K562 (cell line): ENCODE results near the gene ZNF689. TPM values are rescaled to one million over a fixed set of nuclear protein-coding genes. Genes with fewer than 3 reads are reported as not detected.

ENCODE experiments used
- CBX8 ChIP-seq: fragments of 200-600 bp; sonication (generic); IDR thresholded peaks from 2 replicates; pipeline ENCODE4 v1.6.1; 2012; ENCODE audit warnings: borderline replicate concordance, mixed run types, low read depth, mild to moderate bottlenecking, moderate library complexity, mixed read lengths, low read length, control low read depth, inconsistent platforms; ENCODE audit not compliant: poor library complexity, severe bottlenecking; ENCODE audit errors: extremely low read depth
- CEBPB ChIP-seq: fragments of 450-650 bp; IDR thresholded peaks from 2 replicates; pipeline ENCODE4 v1.6.1; 2016; ENCODE audit warnings: missing genetic modification characterization, missing compliant biosample characterization
- EZH2 ChIP-seq: IDR thresholded peaks from 2 replicates; pipeline ENCODE4 v1.6.1; 2012; ENCODE audit warnings: low read depth, mild to moderate bottlenecking, inconsistent platforms, low read length, borderline replicate concordance
- HNRNPUL1 ChIP-seq: fragments of 200-400 bp; formaldehyde crosslinking; IDR thresholded peaks from 2 replicates; pipeline ENCODE4 v1.6.1; 2017; ENCODE audit warnings: low read length
- IRF1 ChIP-seq: sonication (generic); formaldehyde crosslinking; IDR thresholded peaks from 2 replicates; pipeline ENCODE4 v1.8.0; 2022; ENCODE audit warnings: missing genetic modification reagents, mild to moderate bottlenecking, borderline replicate concordance
- KLF6 ChIP-seq: fragments of 250-450 bp; sonication (Bioruptor Pico); IDR thresholded peaks from 2 replicates; pipeline ENCODE4 v1.4.0; 2020; ENCODE audit warnings: mild to moderate bottlenecking, moderate library complexity, borderline replicate concordance
- LEF1 ChIP-seq: fragments of 450-650 bp; IDR thresholded peaks from 2 replicates; pipeline ENCODE4 v1.6.1; 2016; ENCODE audit warnings: mild to moderate bottlenecking
- MECOM ChIP-seq: fragments of 250-450 bp; sonication (Bioruptor Pico); IDR thresholded peaks from 2 replicates; pipeline ENCODE4 v1.8.0; 2022; ENCODE audit warnings: inconsistent platforms
- PTTG1 ChIP-seq: fragments of 450-650 bp; IDR thresholded peaks from 2 replicates; pipeline ENCODE4 v1.6.1; 2016; ENCODE audit warnings: low read depth, mild to moderate bottlenecking, missing genetic modification characterization, missing compliant biosample characterization
- SETDB1 ChIP-seq: IDR thresholded peaks from one replicate; pipeline ENCODE4 v1.6.1; 2012; ENCODE audit warnings: low read length, control low read depth, inconsistent platforms
- TAF7 ChIP-seq: fragments of 450-650 bp; IDR thresholded peaks from 2 replicates; pipeline ENCODE4 v1.6.1; 2016; ENCODE audit warnings: missing genetic modification characterization, missing compliant biosample characterization
- TCFL5 ChIP-seq: fragments of 250-450 bp; sonication (Bioruptor Pico); conservative IDR thresholded peaks from 2 replicates; pipeline ENCODE4 v1.6.1; 2021; ENCODE audit warnings: mild to moderate bottlenecking, moderate library complexity, matching md5 sums
- THRB ChIP-seq: fragments of 450-650 bp; formaldehyde crosslinking; conservative IDR thresholded peaks from 2 replicates; pipeline ENCODE4 v1.4.0; 2022; ENCODE audit warnings: mild to moderate bottlenecking, missing genetic modification characterization
- TSHZ1 ChIP-seq: fragments of 250-450 bp; sonication (Bioruptor Pico); IDR thresholded peaks from 2 replicates; pipeline ENCODE4 v1.4.0; 2020; ENCODE audit warnings: mild to moderate bottlenecking, moderate library complexity
- ZFP36 ChIP-seq: fragments of 150-350 bp; IDR thresholded peaks from 2 replicates; pipeline ENCODE4 v1.6.1; 2018; ENCODE audit warnings: low read length, low read depth; ENCODE audit not compliant: partially characterized antibody
- ZFX ChIP-seq: sonication (generic); formaldehyde crosslinking; IDR thresholded peaks from 2 replicates; pipeline ENCODE4 v1.8.0; 2022; ENCODE audit warnings: mild to moderate bottlenecking, missing genetic modification reagents, moderate library complexity
- ZNF347 ChIP-seq: fragments of 450-650 bp; formaldehyde crosslinking; IDR thresholded peaks from 2 replicates; pipeline ENCODE4 v1.4.0; 2020; ENCODE audit warnings: low read depth, mild to moderate bottlenecking, moderate library complexity
- ZNF507 ChIP-seq: conservative IDR thresholded peaks from 2 replicates; pipeline ENCODE4 v1.6.1; 2017; ENCODE audit warnings: missing genetic modification characterization, missing compliant biosample characterization
- ZZZ3 ChIP-seq: fragments of 450-650 bp; IDR thresholded peaks from 2 replicates; pipeline ENCODE4 v1.6.1; 2016; ENCODE audit warnings: antibody characterized with exemption, mild to moderate bottlenecking, moderate library complexity
- polyA plus RNA-seq, 8 experiments: library from polyadenylated mRNA; depleted of rRNA in 4 of 8; stranded (reverse) in 5 of 8; unstranded in 3 of 8; fragments of >200 nt; fragmentation: Nextera tagmentation in 2 of 8; fragmentation: Illumina TruSeq in 1 of 8; extraction: Ambion mirVana in 2 of 8; extraction: Trizol in 1 of 8; gene quantifications; 2 replicates each; pipeline versions ENCODE4 v1.2.1 to v1.2.3, GENCODE V29; 2011 to 2014; ENCODE audit warnings: inconsistent platforms in 1 of 8, missing spikeins in 1 of 8
- total RNA-seq, 7 experiments: library from RNA; depleted of rRNA in 6 of 7; stranded (reverse); fragments of >200 nt in 6 of 7; fragmentation: Illumina TruSeq in 2 of 7; extraction: Trizol in 2 of 7; gene quantifications; 2 replicates each; pipeline versions ENCODE4 v1.2.1 to v1.2.3, GENCODE V29; 2011 to 2021; ENCODE audit warnings: low replicate concordance in 1 of 7
- TF ChIP-seq, protein P1 (sequence below): fragments of 250-450 bp; sonication (Bioruptor Pico); IDR thresholded peaks from 2 replicates; pipeline ENCODE4 v1.5.0; 2022; ENCODE audit warnings: mild to moderate bottlenecking

ZNF689 gene
- total and polyA plus RNA-seq, 9 of the 15 experiments (the other 6 are each of a cell fraction or from before 2014, with no cell fraction given), result 5.4 to 15.4 (median 10.8) TPM

- TF ChIP-seq ZFX, result peak; percentile 56
- TF ChIP-seq, protein P1, sequence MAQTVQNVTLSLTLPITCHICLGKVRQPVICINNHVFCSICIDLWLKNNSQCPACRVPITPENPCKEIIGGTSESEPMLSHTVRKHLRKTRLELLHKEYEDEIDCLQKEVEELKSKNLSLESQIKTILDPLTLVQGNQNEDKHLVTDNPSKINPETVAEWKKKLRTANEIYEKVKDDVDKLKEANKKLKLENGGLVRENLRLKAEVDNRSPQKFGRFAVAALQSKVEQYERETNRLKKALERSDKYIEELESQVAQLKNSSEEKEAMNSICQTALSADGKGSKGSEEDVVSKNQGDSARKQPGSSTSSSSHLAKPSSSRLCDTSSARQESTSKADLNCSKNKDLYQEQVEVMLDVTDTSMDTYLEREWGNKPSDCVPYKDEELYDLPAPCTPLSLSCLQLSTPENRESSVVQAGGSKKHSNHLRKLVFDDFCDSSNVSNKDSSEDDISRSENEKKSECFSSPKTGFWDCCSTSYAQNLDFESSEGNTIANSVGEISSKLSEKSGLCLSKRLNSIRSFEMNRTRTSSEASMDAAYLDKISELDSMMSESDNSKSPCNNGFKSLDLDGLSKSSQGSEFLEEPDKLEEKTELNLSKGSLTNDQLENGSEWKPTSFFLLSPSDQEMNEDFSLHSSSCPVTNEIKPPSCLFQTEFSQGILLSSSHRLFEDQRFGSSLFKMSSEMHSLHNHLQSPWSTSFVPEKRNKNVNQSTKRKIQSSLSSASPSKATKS (CRISPR knock-in tag), result no peak
- no peak for TF ChIP-seq TSHZ1 (CRISPR knock-in tag)
- no peak for TF ChIP-seq CEBPB (tag)
- no peak for TF ChIP-seq ZNF507
- TF ChIP-seq THRB (CRISPR knock-in tag), result no peak
- peak; percentile 90 for TF ChIP-seq ZZZ3
- no peak for TF ChIP-seq HNRNPUL1
- no peak for TF ChIP-seq CBX8
- TF ChIP-seq TCFL5 (CRISPR knock-in tag), result no peak
- TF ChIP-seq LEF1, result no peak
- no peak for TF ChIP-seq KLF6 (CRISPR knock-in tag)
- no peak for TF ChIP-seq PTTG1 (tag)
- peak; percentile 39; the same call in 1 of the 2 replicates for TF ChIP-seq TAF7 (tag)
- TF ChIP-seq EZH2, result no peak
- no peak for TF ChIP-seq ZFP36
- TF ChIP-seq IRF1 (CRISPR knock-in tag), result no peak
- no peak for TF ChIP-seq ZNF347
- no peak for TF ChIP-seq SETDB1
- no peak for TF ChIP-seq MECOM (CRISPR knock-in tag)
These were observed 41.2 kb upstream of the ZNF689 start (continued) for GRCh38 chr16:30651124-30652004.
